ENCODE results near the gene PSMA3. TPM values are rescaled to one million over a fixed set of nuclear protein-coding genes. Genes with fewer than 3 reads are reported as not detected.
"Not testable (repeated sequence)": the region's sequence is repeated elsewhere in the genome, so short reads cannot be mapped to it uniquely, and the experiment has no call there.

PSMA3 gene
- total RNA-seq, 2 donors from 2014 or later: 279 to 291 TPM

DNA sequence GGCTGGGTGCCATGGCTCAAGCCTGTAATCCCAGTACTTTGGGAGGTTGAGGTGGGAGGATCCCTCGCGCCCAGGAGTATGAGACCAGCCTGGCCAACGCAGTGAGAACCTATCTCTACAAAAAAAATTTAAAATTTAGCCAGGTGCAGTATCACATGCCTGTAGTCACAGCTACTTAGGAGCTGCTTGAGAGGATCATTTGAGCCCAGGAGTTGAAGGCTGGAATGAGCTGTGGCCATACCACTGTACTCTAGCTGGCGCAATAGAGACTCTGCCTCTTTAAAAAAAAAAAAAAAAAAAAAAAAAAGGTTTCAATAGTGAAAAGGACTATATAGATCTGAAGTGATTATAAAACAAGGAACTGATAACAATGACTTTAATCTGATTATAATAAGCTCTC is 13.5 kb downstream of the PSMA3 start:
- no peak for DNase-seq
- H3K36me3 ChIP-seq (ENCODE audit: control insufficient read depth, insufficient read depth, low read length): peaks cover 87% of the 10 kb centered on the region
- no peak overlapping the region for H3K27ac ChIP-seq (ENCODE audit: low read depth, low read length)
- H3K27me3 ChIP-seq (ENCODE audit: control insufficient read depth, insufficient read depth, low read length, poor library complexity, severe bottlenecking): no peaks in the 10 kb centered on the region
- Mint-ChIP-seq H3K4me1 (no peaks in the 10 kb centered on the region), H3K27ac (no peak overlapping the region), H3K4me3 (no peak overlapping the region), H3K36me3 (ENCODE audit: low read depth) (peaks cover 59% of the 10 kb centered on the region), H3K27me3 (ENCODE audit: insufficient read depth) (no peaks in the 10 kb centered on the region), H3K9me3 (no peaks in the 10 kb centered on the region)
- 88 to 98% methylated on average over 1 to 4 of the region's 4 CpGs for WGBS, 2 experiments (ENCODE audit: insufficient coverage in 1 of 2, insufficient read length in 1 of 2)
- no peaks in the 10 kb centered on the region for H3K9me3 ChIP-seq (ENCODE audit: control insufficient read depth, low read length)
- no peak overlapping the region for H3K9ac ChIP-seq (ENCODE audit: extremely low read depth, low read length, poor library complexity, severe bottlenecking)
- H3K4me1 ChIP-seq (ENCODE audit: control insufficient read depth, insufficient read depth, low read length): no peaks in the 10 kb centered on the region
- no peak overlapping the region for H3K4me3 ChIP-seq (ENCODE audit: low read length)
- peak; percentile 51 for TF ChIP-seq CTCF (conservative IDR thresholded peaks at IDR 0.05)

- peaks cover 70% of the 10 kb centered on the region for H3K36me3 Mint-ChIP-seq (ENCODE audit: low read depth)
- H3K27ac ChIP-seq (ENCODE audit: low read depth, low read length); H3K27me3 ChIP-seq (ENCODE audit: control insufficient read depth, insufficient read depth, low read length, poor library complexity, severe bottlenecking); H3K4me3 ChIP-seq (ENCODE audit: low read length); H3K9me3 Mint-ChIP-seq; H3K27ac Mint-ChIP-seq; H3K4me1 Mint-ChIP-seq; H3K4me3 Mint-ChIP-seq; H3K9ac ChIP-seq (ENCODE audit: extremely low read depth, low read length, poor library complexity, severe bottlenecking); H3K9me3 ChIP-seq (ENCODE audit: control insufficient read depth, low read length); H3K4me1 ChIP-seq (ENCODE audit: control insufficient read depth, insufficient read depth, low read length); H3K27me3 Mint-ChIP-seq (ENCODE audit: insufficient read depth); DNase-seq: not testable (repeated sequence)
- WGBS, 2 experiments (ENCODE audit: insufficient coverage in 1 of 2, insufficient read length in 1 of 2): 93 to 94% methylated on average over 10 of the region's 10 CpGs
- H3K36me3 ChIP-seq (ENCODE audit: control insufficient read depth, insufficient read depth, low read length): peaks cover 94% of the 10 kb centered on the region
Measured at GRCh38 chr14:58262005-58262404, 17.4 kb downstream of the PSMA3 start.

- Histone ChIP-seq H3K9me3 (ENCODE audit: control insufficient read depth, low read length) (no peaks in the 10 kb centered on the region), H3K36me3 (ENCODE audit: control insufficient read depth, insufficient read depth, low read length) (peaks cover 92% of the 10 kb centered on the region), H3K27me3 (ENCODE audit: control insufficient read depth, insufficient read depth, low read length, poor library complexity, severe bottlenecking) (no peaks in the 10 kb centered on the region), H3K4me3 (ENCODE audit: low read length) (no peak overlapping the region), H3K4me1 (ENCODE audit: control insufficient read depth, insufficient read depth, low read length) (no peaks in the 10 kb centered on the region), H3K9ac (ENCODE audit: extremely low read depth, low read length, poor library complexity, severe bottlenecking) (no peak overlapping the region), H3K27ac (ENCODE audit: low read depth, low read length) (no peak overlapping the region)
- no peak for DNase-seq
- H3K27me3 Mint-ChIP-seq (ENCODE audit: insufficient read depth): no peaks in the 10 kb centered on the region
- H3K9me3 Mint-ChIP-seq: no peaks in the 10 kb centered on the region
- H3K4me3 Mint-ChIP-seq: no peak overlapping the region
- H3K4me1 Mint-ChIP-seq: no peaks in the 10 kb centered on the region
- no peak overlapping the region for H3K27ac Mint-ChIP-seq
- H3K36me3 Mint-ChIP-seq (ENCODE audit: low read depth): peaks cover 78% of the 10 kb centered on the region
- TF ChIP-seq CTCF (conservative IDR thresholded peaks at IDR 0.05): no peak
Measured at GRCh38 chr14:58265401-58265800, 20.8 kb downstream of the PSMA3 start.

DNA sequence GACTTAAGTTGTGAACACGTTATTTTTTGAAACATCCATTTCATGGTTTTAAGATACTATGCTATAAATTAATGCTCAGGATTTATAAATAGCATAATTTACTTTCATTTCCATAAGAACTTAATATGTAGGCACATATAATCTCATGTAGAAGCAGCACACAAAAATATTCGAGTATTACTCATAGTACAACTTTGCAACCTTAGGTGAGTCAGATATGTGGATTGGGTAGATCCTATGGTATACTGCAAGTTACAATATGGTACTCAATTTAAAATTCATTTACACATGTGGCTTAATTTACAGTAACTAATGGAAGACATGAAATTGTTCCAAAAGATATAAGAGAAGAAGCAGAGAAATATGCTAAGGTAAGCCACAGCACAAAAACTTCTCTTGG is 26.0 kb downstream of the PSMA3 start:
- no peaks in the 10 kb centered on the region for H3K9me3 Mint-ChIP-seq
- no peaks in the 10 kb centered on the region for H3K27me3 Mint-ChIP-seq (ENCODE audit: insufficient read depth)
- no peak overlapping the region for H3K4me3 Mint-ChIP-seq
- TF ChIP-seq CTCF (conservative IDR thresholded peaks at IDR 0.05): no peak
- Histone ChIP-seq H3K36me3 (ENCODE audit: control insufficient read depth, insufficient read depth, low read length) (peaks cover 91% of the 10 kb centered on the region), H3K9me3 (ENCODE audit: control insufficient read depth, low read length) (no peaks in the 10 kb centered on the region), H3K4me3 (ENCODE audit: low read length) (no peak overlapping the region), H3K4me1 (ENCODE audit: control insufficient read depth, insufficient read depth, low read length) (no peaks in the 10 kb centered on the region), H3K27ac (ENCODE audit: low read depth, low read length) (no peak overlapping the region), H3K27me3 (ENCODE audit: control insufficient read depth, insufficient read depth, low read length, poor library complexity, severe bottlenecking) (no peaks in the 10 kb centered on the region), H3K9ac (ENCODE audit: extremely low read depth, low read length, poor library complexity, severe bottlenecking) (no peak overlapping the region)
- H3K36me3 Mint-ChIP-seq (ENCODE audit: low read depth): peaks cover 77% of the 10 kb centered on the region
- H3K4me1 Mint-ChIP-seq: no peaks in the 10 kb centered on the region
- H3K27ac Mint-ChIP-seq: no peak overlapping the region
- no peak for DNase-seq
- 100% methylated on average over 1 of the region's 2 CpGs; no CpG with 5 or more reads in 1 of the 2 experiments for WGBS, 2 experiments (ENCODE audit: insufficient coverage in 1 of 2, insufficient read length in 1 of 2)
